PFSK-1 (cell line): ENCODE results near the gene TBC1D7.

Source experiments
- FOXP2 ChIP-seq: optimal IDR thresholded peaks from 2 replicates; pipeline ENCODE3; 2011; ENCODE audit warnings: borderline replicate concordance, control low read depth, inconsistent platforms; ENCODE audit not compliant: insufficient read depth; ENCODE audit errors: extremely low read length, extremely low read depth
- POLR2AphosphoS5 ChIP-seq: IDR thresholded peaks from 2 replicates; pipeline ENCODE4 v1.6.1; 2012; ENCODE audit warnings: low read depth, mild to moderate bottlenecking, control low read depth, low read length, moderate library complexity
- SIN3A ChIP-seq: IDR thresholded peaks from 2 replicates; pipeline ENCODE4 v1.6.1; 2012; ENCODE audit warnings: mild to moderate bottlenecking, low read length, moderate library complexity, borderline replicate concordance; ENCODE audit not compliant: insufficient read depth
- TAF1 ChIP-seq: IDR thresholded peaks from 2 replicates; pipeline ENCODE4 v1.6.1; 2012; ENCODE audit warnings: low read length, control low read depth, borderline replicate concordance; ENCODE audit not compliant: insufficient read depth
- TF ChIP-seq, protein P1 (sequence below), 2 experiments: IDR thresholded peaks; 2 replicates each; pipeline versions ENCODE4 v1.6.1 to v1.8.0; 2011 to 2012; ENCODE audit warnings: low read depth in 2 of 2, low read length in 2 of 2, control low read depth in 1 of 2, inconsistent platforms in 1 of 2, mild to moderate bottlenecking in 1 of 2, moderate library complexity in 1 of 2; ENCODE audit not compliant: insufficient read depth in 1 of 2

DNA sequence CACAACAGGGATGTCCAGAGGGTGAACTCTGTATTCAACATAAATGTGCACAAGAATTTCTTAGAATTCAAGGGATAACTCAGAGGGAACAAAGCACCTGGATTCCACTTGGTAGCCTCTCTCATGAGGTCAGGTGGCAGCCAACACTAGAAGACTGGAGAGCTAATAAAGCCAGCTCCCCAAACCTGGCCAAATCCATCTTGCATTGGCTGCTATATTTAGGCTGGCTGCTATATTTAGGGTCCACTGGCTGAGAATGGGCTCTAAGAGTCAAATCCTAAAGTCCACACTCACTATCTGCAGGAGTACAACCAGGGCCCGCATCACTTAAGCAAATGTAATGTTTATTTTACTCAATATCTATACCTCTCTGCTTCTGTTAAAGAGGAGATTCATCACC lies 20.0 kb downstream of the TBC1D7 start:
- no peak for TF ChIP-seq SIN3A
- TF ChIP-seq FOXP2: no peak
- no peak for TF ChIP-seq POLR2AphosphoS5
- TF ChIP-seq TAF1: no peak
- TF ChIP-seq, protein P1, sequence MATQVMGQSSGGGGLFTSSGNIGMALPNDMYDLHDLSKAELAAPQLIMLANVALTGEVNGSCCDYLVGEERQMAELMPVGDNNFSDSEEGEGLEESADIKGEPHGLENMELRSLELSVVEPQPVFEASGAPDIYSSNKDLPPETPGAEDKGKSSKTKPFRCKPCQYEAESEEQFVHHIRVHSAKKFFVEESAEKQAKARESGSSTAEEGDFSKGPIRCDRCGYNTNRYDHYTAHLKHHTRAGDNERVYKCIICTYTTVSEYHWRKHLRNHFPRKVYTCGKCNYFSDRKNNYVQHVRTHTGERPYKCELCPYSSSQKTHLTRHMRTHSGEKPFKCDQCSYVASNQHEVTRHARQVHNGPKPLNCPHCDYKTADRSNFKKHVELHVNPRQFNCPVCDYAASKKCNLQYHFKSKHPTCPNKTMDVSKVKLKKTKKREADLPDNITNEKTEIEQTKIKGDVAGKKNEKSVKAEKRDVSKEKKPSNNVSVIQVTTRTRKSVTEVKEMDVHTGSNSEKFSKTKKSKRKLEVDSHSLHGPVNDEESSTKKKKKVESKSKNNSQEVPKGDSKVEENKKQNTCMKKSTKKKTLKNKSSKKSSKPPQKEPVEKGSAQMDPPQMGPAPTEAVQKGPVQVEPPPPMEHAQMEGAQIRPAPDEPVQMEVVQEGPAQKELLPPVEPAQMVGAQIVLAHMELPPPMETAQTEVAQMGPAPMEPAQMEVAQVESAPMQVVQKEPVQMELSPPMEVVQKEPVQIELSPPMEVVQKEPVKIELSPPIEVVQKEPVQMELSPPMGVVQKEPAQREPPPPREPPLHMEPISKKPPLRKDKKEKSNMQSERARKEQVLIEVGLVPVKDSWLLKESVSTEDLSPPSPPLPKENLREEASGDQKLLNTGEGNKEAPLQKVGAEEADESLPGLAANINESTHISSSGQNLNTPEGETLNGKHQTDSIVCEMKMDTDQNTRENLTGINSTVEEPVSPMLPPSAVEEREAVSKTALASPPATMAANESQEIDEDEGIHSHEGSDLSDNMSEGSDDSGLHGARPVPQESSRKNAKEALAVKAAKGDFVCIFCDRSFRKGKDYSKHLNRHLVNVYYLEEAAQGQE (IDR thresholded peaks at IDR 0.05; ENCODE audit: insufficient read depth in 1 of 2, low read depth in 2 of 2, low read length in 2 of 2): no peak
